Sciatic nerve (tissue), 2 donors: ENCODE data around the gene FASN. TPM values are rescaled to one million over a fixed set of nuclear protein-coding genes. Genes with fewer than 3 reads are reported as not detected.

Experiments used
- ATAC-seq: fragments of 200-7000 bp; cut with Tn5 transposase; one replicate; pipeline ENCODE4 v1.9.1; 2020; ENCODE audit warnings: mild to moderate bottlenecking, moderate library complexity
- DNase-seq: peaks from one replicate; pipeline ENCODE4 v3.0.0-alpha.2; 2020; ENCODE audit warnings: low spot score
- intact Hi-C: fragments of 100-400 bp; cut with DNase I; formaldehyde crosslinking; loops from one replicate; pipeline ENCODE4 v1.14.2; 2022
- total RNA-seq: library from RNA; stranded (reverse); fragmentation: NEBNext Ultra II Directional; extraction: Animal tissue kit (Norgen Biotek cat#: 25700); gene quantifications from one replicate; pipeline ENCODE4 v1.2.1, GENCODE V29; 2021
- donor health status: DM: no; HTN: no; CAD: no.
- donor health status: DM: no; HTN: no; CAD: no.

FASN gene
- total RNA-seq, 1 donor from 2014 or later: 280 TPM

DNA sequence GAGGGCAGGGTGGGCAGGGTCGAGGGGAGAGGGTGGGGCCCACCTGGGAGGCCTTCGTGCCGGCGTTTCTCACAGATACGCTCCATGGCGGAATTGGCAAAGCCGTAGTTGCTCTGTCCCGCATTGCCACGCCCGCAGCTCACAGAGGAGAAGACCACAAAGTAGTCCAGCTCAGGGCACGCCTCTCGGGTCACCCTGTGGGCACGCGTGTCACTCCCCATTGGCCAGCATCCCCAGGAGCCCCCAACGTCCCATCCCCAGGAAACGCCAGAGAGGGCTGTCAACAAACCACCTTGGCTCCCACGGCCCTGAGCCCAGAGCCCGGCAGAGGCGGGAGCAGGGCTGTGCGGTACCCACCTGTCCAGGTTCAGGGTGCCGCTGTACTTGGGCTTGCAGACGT lies 16.1 kb downstream of the FASN start:
- DNase-seq: no peak
- intact Hi-C loops: loop anchor here (10.0 kb wide), 1 partner anchor 47 kb away; the partner anchor contains the start of genes DCXR and RAC3
- ATAC-seq: no peak

DNA sequence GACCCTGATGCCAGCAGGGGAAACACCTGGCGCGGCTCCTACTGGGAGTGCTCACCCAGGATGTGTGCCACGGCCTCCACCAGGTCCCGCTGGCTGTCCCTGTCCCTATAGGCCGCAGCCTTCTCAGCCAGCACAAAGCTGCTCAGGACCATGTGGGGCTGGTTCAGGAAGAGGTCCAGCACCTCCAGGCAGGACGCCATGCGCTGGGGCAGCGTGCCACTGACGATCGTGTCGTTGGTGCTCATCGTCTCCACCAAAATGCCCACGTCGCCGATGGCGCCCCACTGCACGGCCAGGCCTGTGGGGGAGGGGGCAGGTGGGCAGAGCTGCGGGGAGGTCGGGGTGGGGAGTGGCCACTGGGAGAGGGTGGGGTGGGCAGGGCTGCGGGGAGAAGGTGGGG lies 16.5 kb downstream of the FASN start:
- DNase-seq: no peak
- intact Hi-C loops: loop anchor here (10.0 kb wide), 1 partner anchor 47 kb away; the partner anchor contains the start of genes DCXR and RAC3
- ATAC-seq: no peak

DNA sequence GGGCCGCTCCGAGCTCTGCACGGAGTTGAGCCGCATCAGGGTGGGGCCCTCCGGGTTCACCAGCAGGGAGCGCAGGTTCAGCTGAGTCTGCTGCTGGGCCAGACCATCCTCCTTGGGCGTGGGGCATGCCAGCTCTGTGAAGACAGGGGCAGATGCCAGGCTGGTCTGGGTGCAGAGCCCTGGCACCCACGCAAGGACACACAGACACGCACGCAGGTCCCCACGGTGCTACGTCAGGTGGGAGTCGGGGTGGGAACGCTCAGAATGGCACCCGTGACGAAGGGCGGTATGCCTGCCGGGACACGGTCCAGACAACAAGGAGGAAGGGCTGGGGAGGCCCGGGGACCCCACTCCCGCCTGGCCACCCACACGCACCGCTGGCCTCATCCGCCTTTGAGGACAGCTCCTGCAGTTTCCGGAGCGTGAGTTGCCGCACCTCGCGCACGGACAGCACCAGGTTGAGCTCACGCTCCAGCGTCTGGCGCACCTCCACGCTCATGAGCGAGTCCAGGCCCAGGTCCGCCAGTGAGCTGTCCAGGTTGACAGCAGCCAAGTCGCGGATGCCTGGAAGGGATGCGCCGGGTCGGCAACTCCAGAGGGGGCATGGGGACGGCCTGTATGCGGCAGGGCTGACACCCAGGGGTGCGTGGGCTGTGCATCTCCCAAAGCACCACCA lies 17.1 kb downstream of the FASN start:
- intact Hi-C loops: loop anchor here (10.0 kb wide), 1 partner anchor 46 kb away; the partner anchor contains the start of genes DCXR and RAC3
- no peak for ATAC-seq
- DNase-seq: no peak

DNA sequence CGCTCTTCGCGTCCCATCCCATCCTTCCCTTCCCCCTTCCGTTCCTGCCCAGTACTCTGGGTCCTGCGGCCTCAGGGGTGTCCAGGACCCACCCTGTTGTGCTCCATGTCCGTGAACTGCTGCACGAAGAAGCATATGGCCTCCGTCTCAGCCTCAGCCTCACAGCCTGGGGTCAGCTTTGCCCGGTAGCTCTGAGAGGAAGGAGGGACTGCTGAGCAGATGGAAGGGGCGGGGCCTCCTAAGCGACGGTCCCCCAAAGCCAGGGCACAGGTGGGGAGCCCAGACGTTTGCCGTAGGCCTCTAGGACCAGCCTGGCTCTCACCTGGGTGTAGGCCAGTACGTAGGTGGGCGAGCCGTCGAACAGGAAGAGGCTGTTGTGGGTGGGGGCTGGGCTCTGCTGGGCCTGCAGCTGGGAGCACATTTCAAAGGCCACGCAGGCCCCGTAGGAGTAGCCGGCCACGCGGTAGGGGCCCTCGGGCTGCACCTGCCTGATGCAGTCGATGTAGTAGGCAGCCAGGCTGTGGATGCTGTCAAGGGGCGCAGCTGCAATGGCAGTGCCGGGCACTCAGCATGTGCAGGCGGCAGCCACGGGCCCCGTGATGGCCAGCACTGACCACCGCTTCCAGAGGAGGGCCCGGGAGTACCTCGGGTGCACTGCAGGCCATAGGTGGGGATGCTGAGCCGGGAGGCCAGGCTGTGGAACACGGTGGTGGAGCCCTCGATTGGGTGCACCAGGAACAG lies 17.8 kb downstream of the FASN start:
- intact Hi-C loops: loop anchor here (10.0 kb wide), 1 partner anchor 45 kb away; the partner anchor contains the start of genes DCXR and RAC3
- DNase-seq: no peak
- ATAC-seq: no peak

DNA sequence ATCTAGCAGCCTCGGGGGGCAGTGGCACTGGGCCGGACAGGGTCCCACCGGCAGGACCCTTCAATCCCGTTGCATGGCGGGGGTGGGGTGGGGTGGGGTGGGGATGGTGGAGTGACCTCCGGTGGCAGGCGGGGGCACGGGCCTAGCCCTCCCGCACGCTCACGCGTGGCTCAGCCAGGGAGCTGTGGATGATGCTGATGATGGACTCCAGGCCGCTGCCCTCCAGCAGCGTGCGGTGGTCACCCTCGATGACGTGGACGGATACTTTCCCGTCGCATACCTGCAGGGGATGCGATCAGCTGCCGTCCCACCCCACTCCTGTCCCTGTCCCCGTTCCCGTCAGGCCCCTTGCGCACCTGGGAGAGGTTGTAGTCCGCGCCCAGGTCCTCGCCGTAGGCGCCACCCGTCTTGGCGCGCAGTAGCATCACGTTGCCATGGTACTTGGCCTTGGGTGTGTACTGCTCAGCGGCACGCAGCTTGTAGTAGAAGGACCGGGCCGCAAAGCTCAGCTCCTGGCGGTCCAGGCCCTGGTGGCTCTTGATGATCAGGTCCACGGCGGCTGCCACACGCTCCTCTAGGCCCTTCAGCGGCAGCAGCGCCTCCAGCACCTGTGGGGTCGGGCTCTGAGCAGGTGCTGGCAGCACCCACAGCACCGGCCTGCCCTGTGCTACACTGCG lies 18.9 kb downstream of the FASN start:
- ATAC-seq: no peak
- intact Hi-C loops: no loop called here
- no peak for DNase-seq

DNA sequence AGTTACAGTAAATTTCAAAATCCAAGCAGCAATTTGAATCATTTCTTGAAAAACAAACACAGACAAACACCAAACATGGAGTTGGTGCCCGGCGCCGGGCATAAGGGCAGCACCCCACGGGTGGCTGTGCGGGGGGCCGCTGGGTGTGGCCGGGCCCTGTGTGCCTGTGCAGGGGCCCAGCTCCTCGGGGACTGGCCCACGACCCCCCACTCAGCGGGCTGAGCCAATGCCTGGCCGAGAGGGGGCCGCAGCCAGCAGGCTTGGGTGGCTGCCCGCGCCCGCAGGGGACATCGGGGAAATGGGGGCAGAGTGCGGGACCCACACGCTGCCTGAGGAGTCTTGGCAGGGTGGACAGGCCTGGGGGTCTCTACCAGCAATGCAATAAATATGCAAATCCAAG lies 19.6 kb downstream of the FASN start:
- DNase-seq: no peak
- intact Hi-C loops: loop anchor here (1.0 kb wide), 1 partner anchor 47 kb away; no protein-coding TSS in a partner anchor
- no peak for ATAC-seq

DNA sequence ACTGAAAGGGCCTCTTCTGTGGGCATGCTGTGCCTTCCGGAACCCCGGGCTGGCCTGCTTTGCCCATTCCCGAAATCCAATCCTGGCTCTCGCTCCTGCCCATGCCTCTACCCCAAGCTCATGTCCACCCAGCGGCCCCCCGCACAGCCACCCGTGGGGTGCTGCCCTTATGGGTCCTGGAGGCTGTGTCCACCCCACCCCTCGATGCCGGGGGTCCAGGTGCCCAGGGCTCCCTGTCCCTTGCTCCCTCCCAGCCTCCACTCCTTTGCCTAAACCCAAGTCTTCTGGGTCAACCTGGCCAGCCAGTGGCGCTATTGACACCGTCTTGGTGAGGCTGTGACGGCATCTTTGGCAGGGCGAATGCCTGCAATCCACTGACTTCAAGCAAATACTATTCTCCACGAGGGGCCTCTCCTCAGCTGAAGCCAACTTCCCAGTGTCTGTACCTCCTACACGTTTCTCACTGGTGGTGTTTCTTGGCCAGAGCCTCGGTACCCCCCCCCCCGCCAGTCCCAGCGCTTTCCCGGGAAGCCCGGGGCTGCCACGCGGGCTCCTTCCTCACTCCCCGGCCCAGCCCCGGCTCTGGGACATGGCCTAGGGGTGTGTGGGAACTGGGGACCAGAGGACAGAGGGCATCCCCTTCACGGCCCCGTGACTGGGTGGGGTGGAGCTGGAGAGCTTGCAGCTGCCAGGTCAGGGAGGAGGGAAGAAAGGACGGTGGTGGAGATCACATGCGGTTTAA lies 20.2 kb downstream of the FASN start:
- no peak for DNase-seq
- ATAC-seq: peak; percentile 82
- intact Hi-C loops: loop anchor here (1.0 kb wide), 1 partner anchor 48 kb away; no protein-coding TSS in a partner anchor

DNA sequence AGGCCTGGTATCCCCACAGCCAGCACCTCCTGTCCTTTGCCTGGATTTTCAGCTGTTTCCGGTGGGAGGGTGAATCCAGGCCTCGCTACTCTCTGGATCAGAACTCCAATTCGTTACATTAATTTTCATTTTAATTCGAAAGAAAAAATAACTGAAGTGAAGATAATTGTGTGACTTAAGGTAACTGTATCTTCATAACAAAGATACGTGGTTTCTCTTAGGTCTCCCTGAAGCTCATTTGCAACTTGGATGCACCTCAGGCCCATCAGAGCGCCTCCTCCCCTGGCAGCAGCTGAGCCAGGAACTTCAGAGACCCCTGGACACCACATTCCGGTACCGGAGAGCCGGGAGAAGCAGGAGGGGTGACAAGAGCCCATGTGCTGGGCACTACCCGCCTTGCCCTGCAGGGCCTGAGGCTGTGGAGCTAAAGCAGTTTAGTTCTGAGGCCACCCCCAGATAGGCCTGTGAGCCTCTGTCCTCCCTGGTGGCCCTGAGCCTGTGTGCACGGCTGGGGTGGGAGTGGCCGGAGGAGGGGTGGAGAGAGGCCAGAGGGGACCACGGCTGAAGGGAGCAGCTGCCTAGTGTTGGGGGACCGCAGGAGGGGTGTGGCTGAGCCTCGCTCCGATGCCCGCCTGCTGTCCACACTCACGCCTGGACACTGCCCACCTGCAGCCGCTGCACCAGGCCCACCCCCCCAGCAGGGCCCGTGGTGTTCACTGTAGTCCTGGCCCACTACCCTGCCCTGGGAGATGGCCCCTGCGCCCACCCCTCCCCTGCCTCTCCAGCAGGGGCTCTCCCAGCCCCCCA lies 21.0 kb downstream of the FASN start:
- peak; percentile 75 for ATAC-seq
- intact Hi-C loops: no loop called here
- DNase-seq: no peak

DNA sequence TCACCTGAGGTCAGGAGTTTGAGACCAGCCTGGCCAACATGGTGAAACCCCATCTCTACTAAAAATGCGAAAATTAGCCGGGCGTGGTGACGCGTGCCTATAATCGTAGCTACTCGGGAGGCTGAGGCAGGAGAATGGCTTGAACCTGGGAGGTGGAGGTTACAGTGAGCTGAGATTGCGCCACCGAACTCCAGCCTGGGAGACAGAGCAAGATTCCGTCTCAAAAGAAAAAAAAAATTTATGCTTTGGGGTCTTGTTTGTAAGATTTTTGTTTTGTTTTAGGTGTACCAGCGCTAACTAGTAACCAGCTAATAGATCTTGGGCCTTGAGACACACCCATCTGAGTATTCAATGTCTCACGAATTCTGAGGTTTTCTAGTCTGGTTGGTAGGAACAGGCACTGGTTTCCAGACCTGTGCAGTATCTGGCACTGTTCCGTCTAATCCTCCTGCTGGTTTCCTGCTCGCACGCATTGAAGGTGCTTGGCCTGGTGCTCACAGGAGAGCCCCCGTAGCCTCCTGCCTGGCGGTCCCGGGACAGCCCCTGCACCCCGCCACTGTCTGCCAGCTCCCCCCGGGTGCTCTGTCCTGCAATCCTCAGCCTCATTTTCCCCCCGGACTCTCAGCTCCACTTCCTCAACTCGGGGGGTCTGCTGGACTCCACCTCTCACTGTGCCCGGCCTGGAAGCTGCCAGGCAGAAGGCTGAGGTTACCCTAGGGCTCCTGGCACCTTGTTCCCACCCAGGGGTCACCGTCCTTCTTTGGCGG lies 21.8 kb downstream of the FASN start:
- intact Hi-C loops: no loop called here
- ATAC-seq (no peak), DNase-seq (no peak)

DNA sequence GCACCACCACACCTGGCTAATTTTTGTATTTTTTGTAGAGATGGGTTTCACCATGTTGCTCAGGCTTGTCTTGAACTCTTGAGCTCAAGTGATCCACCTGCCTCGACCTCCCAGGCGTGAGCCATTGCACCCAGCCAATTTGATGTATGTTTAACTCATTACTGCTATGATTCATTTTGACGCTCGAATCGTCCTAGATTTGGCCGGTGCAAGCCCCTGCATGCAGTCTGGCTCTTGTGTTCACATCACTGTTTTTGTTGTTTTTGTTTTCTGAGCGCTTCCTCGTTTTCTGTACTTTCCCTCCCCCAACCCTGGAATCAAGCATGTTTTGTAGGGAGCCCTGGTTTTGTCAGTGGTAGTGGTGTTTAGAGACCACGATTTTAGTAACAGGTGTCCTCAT lies 24.6 kb downstream of the FASN start:
- ATAC-seq (no peak), DNase-seq (no peak)
- intact Hi-C loops: no loop called here

DNA sequence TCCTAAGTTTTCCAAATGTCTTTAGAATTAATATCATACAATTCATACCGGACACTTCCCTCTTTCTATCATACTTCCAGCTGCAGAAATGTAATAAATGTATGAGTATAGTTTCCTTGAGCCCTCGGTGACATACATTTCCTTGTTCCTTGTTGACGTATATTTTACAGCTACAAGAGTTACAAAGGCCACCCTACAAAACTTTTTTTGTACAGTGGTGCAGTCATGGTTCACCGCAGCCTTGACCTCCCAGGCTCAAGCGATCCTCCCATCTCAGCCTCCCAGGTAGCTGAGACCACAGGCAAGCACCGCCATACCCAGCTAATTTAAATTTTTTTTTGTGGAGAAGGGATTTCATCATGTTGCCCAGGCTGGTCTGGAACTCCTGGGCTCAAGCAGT lies 25.2 kb downstream of the FASN start:
- intact Hi-C loops: no loop called here
- ATAC-seq (no peak), DNase-seq (no peak)

DNA sequence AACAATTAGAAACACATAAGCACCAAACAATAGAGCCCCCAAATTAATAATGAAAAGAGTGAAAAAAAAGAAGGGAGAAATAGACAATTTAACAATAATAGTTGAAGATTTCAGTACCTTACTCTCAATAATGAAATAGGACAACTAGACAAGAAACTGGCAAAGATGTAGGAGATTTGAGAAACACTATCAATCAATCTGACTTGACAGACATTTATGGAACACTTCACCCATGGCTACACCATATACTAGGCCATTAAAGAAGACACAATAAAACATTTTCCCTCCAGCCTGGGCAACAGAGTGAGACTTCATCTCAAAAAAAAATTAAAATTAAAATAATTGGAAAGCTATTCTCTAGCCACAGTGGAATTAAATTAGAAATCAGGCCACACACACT lies 27.4 kb downstream of the FASN start:
- intact Hi-C loops: no loop called here
- ATAC-seq (no peak), DNase-seq (no peak)

DNA sequence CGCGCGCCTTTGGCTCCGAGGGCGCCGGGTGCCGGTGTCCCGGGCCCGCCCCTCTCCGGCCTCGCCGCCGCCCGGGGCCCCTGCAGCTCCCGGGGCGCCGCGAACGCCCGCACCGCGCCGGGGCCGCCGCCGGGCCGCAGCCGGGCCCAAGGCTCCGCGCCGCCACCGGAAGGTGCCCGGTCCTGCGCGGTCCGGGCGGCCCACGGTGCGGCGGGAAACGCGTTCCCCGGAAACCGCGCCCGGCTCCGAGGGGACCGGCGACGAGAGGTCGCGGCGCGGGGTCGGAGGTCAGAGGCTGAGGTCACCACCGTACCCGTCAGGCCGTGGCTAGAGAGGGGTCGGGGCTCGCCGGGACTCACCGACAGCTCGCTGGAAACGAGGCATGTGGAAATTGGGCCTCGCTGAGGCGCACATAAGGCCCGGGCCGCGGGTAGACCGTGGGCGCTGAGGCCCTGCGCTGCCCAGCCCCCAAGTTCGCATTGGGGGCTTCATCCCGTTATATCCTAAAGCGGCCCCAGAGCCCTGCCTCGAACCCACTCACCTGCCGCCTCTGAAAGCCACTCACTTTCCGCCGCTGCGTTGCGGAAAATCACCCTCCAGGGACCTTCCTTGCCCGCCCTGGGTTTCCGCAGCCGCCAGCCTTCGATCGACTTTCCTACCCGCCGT lies 32.3 kb downstream of the FASN start, which contains the start of gene DUS1L:
TSS of gene DUS1L (minus strand) at position 167 of the 666 bp plus-strand sequence. CDS start 745 bp downstream, outside the sequence.
- ATAC-seq: peak; percentile 81
- intact Hi-C loops: no loop called here
- DNase-seq: peak; percentile 84

DNA sequence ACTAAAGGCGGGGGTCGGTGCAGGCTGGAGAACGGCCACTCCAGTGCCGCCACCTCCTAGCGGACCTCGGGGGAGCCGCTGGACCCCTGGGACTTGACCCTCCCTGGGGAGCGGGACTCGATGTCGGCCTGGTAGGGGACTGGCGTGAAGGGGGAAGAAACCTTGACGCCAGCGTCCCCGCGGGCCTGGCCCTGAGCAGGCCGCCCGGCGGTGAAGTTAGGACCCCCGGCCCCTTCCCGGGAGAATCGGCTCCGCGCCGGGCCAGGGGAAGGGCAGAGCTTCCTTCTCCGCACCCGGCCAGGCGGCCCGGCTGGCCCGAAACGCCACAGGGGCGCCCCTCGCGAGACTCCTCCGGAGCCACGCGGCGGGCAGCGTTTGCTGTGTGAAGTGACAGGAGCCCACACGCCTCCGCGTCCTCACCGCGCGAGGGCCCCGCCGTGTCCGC lies 32.8 kb downstream of the FASN start:
- ATAC-seq (no peak), DNase-seq (no peak)
- intact Hi-C loops: no loop called here

DNA sequence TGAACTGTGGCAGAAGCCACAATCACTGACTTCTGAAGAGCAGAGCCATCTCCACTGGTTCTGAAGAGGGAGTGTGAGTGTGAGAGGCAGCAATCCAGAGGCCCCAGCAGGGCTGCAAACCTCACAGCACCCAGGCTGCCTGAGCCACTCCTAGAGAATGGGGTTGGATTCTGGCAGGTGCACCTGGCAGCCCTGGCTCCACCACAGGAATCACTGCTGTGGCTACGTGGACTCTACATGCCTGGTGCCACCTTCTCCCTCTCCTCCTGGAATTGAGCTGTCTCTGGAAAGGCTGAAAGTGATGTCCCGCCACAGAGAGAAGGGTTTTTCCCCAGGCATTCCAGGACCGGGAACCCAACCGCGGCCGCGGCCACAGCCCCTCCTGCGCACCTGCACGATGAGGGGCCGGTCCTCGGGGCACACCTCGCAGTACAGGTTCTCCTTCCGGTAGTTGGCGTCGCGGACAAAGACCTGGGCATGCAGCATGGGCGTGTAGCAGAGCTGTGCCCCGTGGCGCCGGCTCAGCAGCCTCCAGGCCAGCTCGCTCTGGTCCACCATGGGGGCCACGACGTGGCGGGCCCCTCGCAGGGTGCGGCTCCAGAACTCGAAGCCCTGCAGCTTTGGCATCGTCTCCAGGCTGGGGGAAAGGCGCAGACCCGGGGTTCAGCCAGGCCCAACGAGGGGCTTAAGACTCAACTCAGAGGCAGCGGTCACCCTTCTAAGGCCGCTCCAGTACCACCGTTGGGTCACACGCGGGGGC lies 33.4 kb downstream of the FASN start:
- intact Hi-C loops: no loop called here
- no peak for DNase-seq
- no peak for ATAC-seq
